Globus pallidus (tissue), 1 donor: ENCODE results near the gene MRPS2.
"Not testable (repeated sequence)": the region's sequence is repeated elsewhere in the genome, so short reads cannot be mapped to it uniquely, and the experiment has no call there.

Source experiments
- DNase-seq: peaks from one replicate; pipeline ENCODE4 v3.0.0-alpha.2; 2015; ENCODE audit warnings: low spot score

The MRPS2 gene

GRCh38 chr9:135514342-135515082, 14.0 kb downstream of the MRPS2 start:
- DNase-seq, result no peak

GRCh38 chr9:135515083-135515951, 14.8 kb downstream of the MRPS2 start:
- no peak for DNase-seq

GRCh38 chr9:135516132-135516860, 15.8 kb downstream of the MRPS2 start:
- DNase-seq, result no peak

DNA sequence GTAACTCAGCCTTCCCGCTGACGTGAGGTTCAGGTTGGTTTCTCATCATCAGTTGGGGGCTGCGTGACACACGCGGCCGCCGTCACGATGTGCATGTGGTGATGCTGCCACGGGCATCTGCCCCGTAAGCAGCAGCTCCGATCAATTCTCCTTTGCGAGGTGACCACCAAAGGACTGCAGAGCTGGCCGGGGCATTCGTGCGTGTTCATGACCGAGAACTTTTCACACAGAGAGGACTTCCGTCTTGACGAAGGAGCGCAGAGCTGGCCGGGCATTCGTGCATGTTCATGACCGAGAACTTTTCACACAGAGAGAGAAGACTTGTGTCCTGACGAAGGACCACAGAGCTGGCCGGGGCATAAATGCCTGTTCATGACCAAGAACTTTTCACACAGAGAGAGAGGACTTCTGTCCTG, 16.9 kb downstream of the MRPS2 start:
- no peak for DNase-seq

DNA sequence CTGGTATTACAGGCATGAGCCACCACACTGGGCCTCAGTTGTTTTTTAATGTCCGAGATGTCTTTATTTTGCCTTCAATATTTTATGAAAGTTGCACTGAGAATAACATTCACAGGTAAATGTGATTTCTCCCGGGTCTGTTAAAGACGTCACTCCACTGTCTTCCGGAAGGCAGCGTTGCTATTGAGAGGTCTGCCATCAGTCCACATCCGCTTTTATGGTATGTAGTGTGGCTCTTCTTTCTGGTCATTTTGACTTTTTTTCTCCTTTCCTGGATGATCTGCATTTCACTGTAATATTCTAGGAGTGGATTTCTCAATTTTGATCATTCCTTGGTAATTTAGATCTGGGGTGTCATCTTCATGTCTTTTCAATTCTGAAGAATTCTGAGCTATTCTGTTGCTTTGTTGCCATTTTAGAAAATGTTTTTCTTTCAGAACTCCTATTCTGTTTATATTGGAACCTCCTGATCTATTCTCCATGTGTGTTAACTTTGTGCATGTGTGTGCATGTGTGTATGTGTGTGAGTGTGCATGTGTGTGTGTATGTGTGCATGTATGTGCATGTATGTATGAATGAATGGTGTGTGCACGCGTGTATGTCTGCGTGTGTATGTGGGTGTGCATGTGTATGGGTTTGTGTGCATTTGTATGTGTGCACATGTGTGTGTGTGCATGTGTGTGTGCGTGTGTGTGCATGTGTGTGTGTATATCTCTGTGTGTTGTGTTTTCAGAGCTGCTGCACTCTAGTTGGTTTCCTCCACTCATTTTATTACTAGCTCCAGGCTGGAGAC, 18.9 kb downstream of the MRPS2 start:
- DNase-seq, result no peak

- no peak for DNase-seq
Observed at GRCh38 chr9:135520916-135521607, 20.6 kb downstream of the MRPS2 start, which contains the start of gene LCN1. Gene LCN1, plus strand, starts transcription at chr9:135521440. Its CDS starts 58 bp downstream, at chr9:135521498.

DNA sequence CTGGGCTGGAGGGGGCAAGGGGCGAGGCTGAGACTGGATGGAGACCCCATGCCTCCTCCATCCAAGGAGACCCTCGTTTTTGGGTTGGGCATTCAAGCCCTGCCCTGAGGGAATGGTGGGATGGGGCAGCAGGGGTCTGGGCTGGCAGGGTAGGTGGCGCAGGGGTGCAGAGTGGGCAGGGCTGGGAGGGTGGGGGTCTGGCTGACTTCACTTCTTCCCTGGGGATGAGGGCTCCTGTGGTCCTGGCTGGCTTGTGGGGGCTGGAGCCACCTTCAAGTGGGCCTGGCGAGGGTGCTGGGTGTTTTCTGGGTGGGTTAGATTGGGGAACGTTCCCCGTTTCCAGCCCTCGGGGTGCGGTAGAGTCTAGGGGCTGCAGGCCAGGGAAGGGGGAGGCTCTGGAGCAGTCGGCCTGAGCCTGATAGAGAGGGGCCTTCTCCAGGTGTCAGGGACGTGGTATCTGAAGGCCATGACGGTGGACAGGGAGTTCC, 21.2 kb downstream of the MRPS2 start:
- no peak for DNase-seq

GRCh38 chr9:135522137-135522877, 21.8 kb downstream of the MRPS2 start:
- no peak for DNase-seq

DNA sequence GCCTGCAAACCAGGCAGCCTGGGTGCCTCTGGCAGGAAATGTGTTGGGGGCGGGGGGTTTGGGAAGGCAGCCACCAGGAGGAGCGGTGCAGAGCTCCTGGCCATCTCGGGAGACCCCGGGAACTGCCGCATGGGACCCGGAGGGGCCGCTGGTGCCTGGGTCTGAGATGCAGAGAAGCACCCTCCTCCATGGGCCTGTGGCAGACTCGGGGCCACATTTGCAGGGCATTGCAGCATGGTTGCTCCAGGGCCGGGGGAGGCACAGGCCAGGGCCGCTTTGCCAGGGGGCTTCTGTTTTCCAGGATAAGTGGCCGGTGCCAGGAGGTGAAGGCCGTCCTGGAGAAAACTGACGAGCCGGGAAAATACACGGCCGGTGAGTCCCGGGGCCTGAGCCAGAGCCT, 22.4 kb downstream of the MRPS2 start:
- no peak for DNase-seq

DNA sequence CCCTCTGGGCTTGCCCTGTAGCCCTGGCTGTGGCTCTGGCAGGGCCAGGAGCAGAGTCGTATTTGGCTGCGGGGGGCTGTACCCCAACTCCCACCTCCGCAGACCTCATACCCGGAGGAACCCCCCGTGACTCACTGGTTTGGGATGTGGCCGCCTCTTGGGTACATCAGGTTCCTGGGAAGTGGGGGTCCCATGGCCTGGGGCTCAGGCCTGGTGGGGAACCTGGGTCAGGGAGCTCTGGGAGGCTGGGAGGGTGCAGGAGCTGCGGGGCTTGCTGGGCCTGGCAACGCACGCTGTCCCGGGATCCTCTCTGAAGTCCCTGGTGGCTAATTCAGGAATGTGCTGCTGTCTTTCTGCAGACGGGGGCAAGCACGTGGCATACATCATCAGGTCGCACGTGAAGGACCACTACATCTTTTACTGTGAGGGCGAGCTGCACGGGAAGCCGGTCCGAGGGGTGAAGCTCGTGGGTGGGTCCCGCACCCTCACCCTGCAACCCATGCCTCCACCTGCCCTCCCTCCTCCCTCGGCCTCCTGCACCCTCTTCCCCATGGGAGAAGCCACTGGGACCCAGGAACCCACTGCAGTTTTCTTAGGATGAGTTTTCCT, 23.1 kb downstream of the MRPS2 start:
- no peak for DNase-seq

- DNase-seq, result no peak
Observed at GRCh38 chr9:135524130-135524861, 23.8 kb downstream of the MRPS2 start.

GRCh38 chr9:135525241-135526088, 25.0 kb downstream of the MRPS2 start:
- DNase-seq, result no peak

- DNase-seq, result no peak
Observed at GRCh38 chr9:135526089-135526729, 25.7 kb downstream of the MRPS2 start.

GRCh38 chr9:135526730-135527571, 26.5 kb downstream of the MRPS2 start:
- DNase-seq, result no peak

GRCh38 chr9:135528842-135529435, 28.5 kb downstream of the MRPS2 start:
- DNase-seq, result not testable (repeated sequence)

DNA sequence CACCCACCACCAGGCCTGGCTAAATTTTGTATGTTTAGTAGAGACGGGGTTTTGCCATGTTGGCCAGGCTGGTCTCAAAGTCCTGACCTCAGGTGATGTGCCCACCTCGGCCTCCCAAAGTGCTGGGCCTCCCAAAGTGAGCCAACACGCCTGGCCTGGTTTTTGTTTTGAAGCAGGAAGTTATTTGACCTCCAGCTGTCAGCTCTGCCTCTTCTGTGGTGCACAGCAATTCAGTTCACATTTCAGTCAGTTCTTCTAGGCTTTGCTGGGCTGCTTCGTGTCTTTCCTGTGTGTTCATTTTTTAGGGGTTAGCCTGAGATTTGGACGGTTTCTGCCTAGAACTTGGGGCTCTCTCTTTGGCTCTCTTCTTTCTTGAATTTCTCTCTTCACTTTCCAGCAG, 29.7 kb downstream of the MRPS2 start:
- DNase-seq, result no peak
